T-helper 1 cell treated with Interleukin-12 subunit alpha and Interleukin-12 subunit beta and Interleukin-4 antibody, amounts not matched to agents 30 μg/mL and 1 μg/mL, for 36 hours (primary cell): Measurements from ENCODE around the gene KIF16B.

Source experiments
- H3K27ac Mint-ChIP-seq: one replicate; pipeline ENCODE4 v1.8.0; 2021; ENCODE audit warnings: mild to moderate bottlenecking, mixed read lengths
- H3K27me3 Mint-ChIP-seq: one replicate; pipeline ENCODE4 v1.8.0; 2021; ENCODE audit warnings: low read depth, mixed read lengths
- H3K36me3 Mint-ChIP-seq: one replicate; pipeline ENCODE4 v1.8.0; 2021; ENCODE audit warnings: low read depth, mixed read lengths
- H3K4me1 Mint-ChIP-seq: one replicate; pipeline ENCODE4 v1.8.0; 2021; ENCODE audit warnings: low read depth, mixed read lengths
- H3K4me3 Mint-ChIP-seq: one replicate; pipeline ENCODE4 v1.8.0; 2021; ENCODE audit warnings: mild to moderate bottlenecking, moderate library complexity, mixed read lengths
- H3K9me3 Mint-ChIP-seq: one replicate; pipeline ENCODE4 v1.8.0; 2021; ENCODE audit warnings: mixed read lengths

KIF16B gene

GRCh38 chr20:16419138-16419715, 154.0 kb downstream of the KIF16B start:
- H3K27ac Mint-ChIP-seq, result no peak overlapping the region

GRCh38 chr20:16418616-16419015, 154.6 kb downstream of the KIF16B start:
- Mint-ChIP-seq H3K4me1 (no peaks in the 10 kb centered on the region), H3K9me3 (no peaks in the 10 kb centered on the region), H3K4me3 (no peak overlapping the region), H3K27ac (no peak overlapping the region), H3K27me3 (no peaks in the 10 kb centered on the region), H3K36me3 (peaks cover 2% of the 10 kb centered on the region)

More at GRCh38 chr20:16419138-16419715, 154.0 kb downstream of the KIF16B start:
- Mint-ChIP-seq H3K4me3 (no peak overlapping the region), H3K36me3 (peaks cover 2% of the 10 kb centered on the region), H3K9me3 (no peaks in the 10 kb centered on the region), H3K4me1 (no peaks in the 10 kb centered on the region), H3K27me3 (no peaks in the 10 kb centered on the region)

- H3K4me1 Mint-ChIP-seq, result no peaks in the 10 kb centered on the region
- H3K27ac Mint-ChIP-seq, result peak overlapping the region; percentile 42
- peaks cover 2% of the 10 kb centered on the region for H3K36me3 Mint-ChIP-seq
- no peaks in the 10 kb centered on the region for H3K27me3 Mint-ChIP-seq
- H3K9me3 Mint-ChIP-seq, result no peaks in the 10 kb centered on the region
- no peak overlapping the region for H3K4me3 Mint-ChIP-seq
Measured at GRCh38 chr20:16417001-16417400, 156.2 kb downstream of the KIF16B start.

- no peak overlapping the region for H3K27ac Mint-ChIP-seq
- no peaks in the 10 kb centered on the region for H3K4me1 Mint-ChIP-seq
- no peaks in the 10 kb centered on the region for H3K9me3 Mint-ChIP-seq
- H3K36me3 Mint-ChIP-seq, result peaks cover 2% of the 10 kb centered on the region
- no peak overlapping the region for H3K4me3 Mint-ChIP-seq
- H3K27me3 Mint-ChIP-seq, result no peaks in the 10 kb centered on the region
Measured at GRCh38 chr20:16415071-16416053, 157.9 kb downstream of the KIF16B start.

- no peaks in the 10 kb centered on the region for H3K9me3 Mint-ChIP-seq
- H3K27ac Mint-ChIP-seq, result no peak overlapping the region
- H3K4me3 Mint-ChIP-seq, result no peak overlapping the region
- H3K36me3 Mint-ChIP-seq, result peaks cover 2% of the 10 kb centered on the region
- no peaks in the 10 kb centered on the region for H3K27me3 Mint-ChIP-seq
- no peaks in the 10 kb centered on the region for H3K4me1 Mint-ChIP-seq
Measured at GRCh38 chr20:16412906-16413305, 160.3 kb downstream of the KIF16B start.

GRCh38 chr20:16411361-16411760, 161.9 kb downstream of the KIF16B start:
- no peaks in the 10 kb centered on the region for H3K4me1 Mint-ChIP-seq
- H3K27me3 Mint-ChIP-seq, result no peaks in the 10 kb centered on the region
- H3K9me3 Mint-ChIP-seq, result no peaks in the 10 kb centered on the region
- no peak overlapping the region for H3K27ac Mint-ChIP-seq
- no peaks in the 10 kb centered on the region for H3K36me3 Mint-ChIP-seq
- H3K4me3 Mint-ChIP-seq, result no peak overlapping the region

GRCh38 chr20:16410626-16411025, 162.6 kb downstream of the KIF16B start:
- no peaks in the 10 kb centered on the region for H3K4me1 Mint-ChIP-seq
- peaks cover 3% of the 10 kb centered on the region for H3K36me3 Mint-ChIP-seq
- H3K27me3 Mint-ChIP-seq, result no peaks in the 10 kb centered on the region
- H3K4me3 Mint-ChIP-seq, result no peak overlapping the region
- H3K9me3 Mint-ChIP-seq, result no peaks in the 10 kb centered on the region
- H3K27ac Mint-ChIP-seq, result no peak overlapping the region

GRCh38 chr20:16408981-16409380, 164.3 kb downstream of the KIF16B start:
- no peak overlapping the region for H3K27ac Mint-ChIP-seq
- no peak overlapping the region for H3K4me3 Mint-ChIP-seq
- no peaks in the 10 kb centered on the region for H3K27me3 Mint-ChIP-seq
- H3K9me3 Mint-ChIP-seq, result no peaks in the 10 kb centered on the region
- H3K4me1 Mint-ChIP-seq, result no peaks in the 10 kb centered on the region
- H3K36me3 Mint-ChIP-seq, result peaks cover 5% of the 10 kb centered on the region

GRCh38 chr20:16407251-16408067, 165.8 kb downstream of the KIF16B start:
- no peak overlapping the region for H3K27ac Mint-ChIP-seq
- no peaks in the 10 kb centered on the region for H3K4me1 Mint-ChIP-seq
- H3K36me3 Mint-ChIP-seq, result peaks cover 5% of the 10 kb centered on the region
- no peak overlapping the region for H3K4me3 Mint-ChIP-seq
- H3K9me3 Mint-ChIP-seq, result no peaks in the 10 kb centered on the region
- H3K27me3 Mint-ChIP-seq, result no peaks in the 10 kb centered on the region

GRCh38 chr20:16405254-16405653, 168.0 kb downstream of the KIF16B start:
- H3K36me3 Mint-ChIP-seq, result peaks cover 5% of the 10 kb centered on the region
- no peaks in the 10 kb centered on the region for H3K9me3 Mint-ChIP-seq
- H3K27ac Mint-ChIP-seq, result no peak overlapping the region
- no peak overlapping the region for H3K4me3 Mint-ChIP-seq
- no peaks in the 10 kb centered on the region for H3K27me3 Mint-ChIP-seq
- no peaks in the 10 kb centered on the region for H3K4me1 Mint-ChIP-seq

GRCh38 chr20:16404640-16405039, 168.6 kb downstream of the KIF16B start:
- Mint-ChIP-seq H3K4me1 (no peaks in the 10 kb centered on the region), H3K27me3 (no peaks in the 10 kb centered on the region), H3K4me3 (no peak overlapping the region), H3K27ac (no peak overlapping the region), H3K9me3 (no peaks in the 10 kb centered on the region), H3K36me3 (peaks cover 5% of the 10 kb centered on the region)

GRCh38 chr20:16404171-16404570, 169.1 kb downstream of the KIF16B start:
- Mint-ChIP-seq H3K27ac (no peak overlapping the region), H3K27me3 (no peaks in the 10 kb centered on the region), H3K4me3 (no peak overlapping the region), H3K4me1 (no peaks in the 10 kb centered on the region), H3K36me3 (peaks cover 5% of the 10 kb centered on the region), H3K9me3 (no peaks in the 10 kb centered on the region)

- Mint-ChIP-seq H3K4me1 (no peaks in the 10 kb centered on the region), H3K36me3 (peaks cover 2% of the 10 kb centered on the region), H3K27ac (no peak overlapping the region), H3K27me3 (no peaks in the 10 kb centered on the region), H3K9me3 (no peaks in the 10 kb centered on the region), H3K4me3 (no peak overlapping the region)
Measured at GRCh38 chr20:16400234-16400633, 173.0 kb downstream of the KIF16B start.

GRCh38 chr20:16399801-16400200, 173.4 kb downstream of the KIF16B start:
- no peaks in the 10 kb centered on the region for H3K4me1 Mint-ChIP-seq
- no peak overlapping the region for H3K4me3 Mint-ChIP-seq
- no peaks in the 10 kb centered on the region for H3K27me3 Mint-ChIP-seq
- no peaks in the 10 kb centered on the region for H3K9me3 Mint-ChIP-seq
- no peak overlapping the region for H3K27ac Mint-ChIP-seq
- peaks cover 2% of the 10 kb centered on the region for H3K36me3 Mint-ChIP-seq
